NT2/D1 (cell line): ENCODE results near the gene PPIE.

Experiments used
- SUZ12 ChIP-seq: IDR thresholded peaks from 2 replicates; pipeline ENCODE4 v1.6.1; 2011; ENCODE audit not compliant: insufficient read length, insufficient read depth; ENCODE audit errors: extremely low read depth
- YY1 ChIP-seq: IDR thresholded peaks from 2 replicates; pipeline ENCODE4 v1.6.1; 2011; ENCODE audit not compliant: insufficient read length, insufficient read depth

- TF ChIP-seq YY1 (no peak), SUZ12 (no peak)
These were observed 24.2 kb downstream of the PPIE start for GRCh38 chr1:39762550-39763540.
